ENCODE data around the gene RSAD1. TPM values are rescaled to one million over a fixed set of nuclear protein-coding genes. Genes with fewer than 3 reads are reported as not detected.

Gene RSAD1
- polyA plus RNA-seq, 1 of the 3 experiments (the other 2 are of a cell fraction): 44.7 TPM

DNA sequence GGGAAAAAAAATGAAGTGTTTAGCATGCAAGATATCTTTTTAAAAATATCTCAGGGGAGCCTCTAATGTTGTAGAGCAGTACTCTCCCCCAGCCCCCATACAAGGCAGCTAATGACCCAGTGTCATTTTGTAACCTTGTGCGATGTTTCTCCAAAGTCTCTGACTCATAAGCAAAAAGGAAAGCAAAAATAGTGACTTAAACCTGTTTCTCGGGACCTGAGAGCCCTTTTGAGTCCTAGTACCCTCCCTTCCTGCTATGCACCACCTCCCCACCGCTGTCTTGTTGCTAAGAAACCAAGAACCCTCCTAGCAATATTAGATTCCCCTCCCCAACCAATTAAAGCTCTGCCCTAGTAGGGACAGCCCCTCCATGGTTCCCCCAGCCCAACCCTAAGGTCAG is 32.4 kb downstream of the RSAD1 start:
- Histone ChIP-seq H3F3A (replicated peaks; ENCODE audit: insufficient read depth) (no peaks in the 10 kb centered on the region), H2AFZ (ENCODE audit: low read depth) (no peak overlapping the region), H3K9me2 (no peaks in the 10 kb centered on the region), H3K36me3 (replicated peaks in 1 of 2; ENCODE audit: control insufficient read depth in 1 of 2, insufficient read depth in 2 of 2, low read length in 1 of 2) (no peaks in the 10 kb centered on the region), H3K79me2 (ENCODE audit: insufficient read depth) (no peaks in the 10 kb centered on the region), H3K4me3 (ENCODE audit: low read depth in 2 of 2, low read length in 1 of 2) (no peak overlapping the region), H3K9ac (no peak overlapping the region), H3K4me2 (no peak overlapping the region), H3K4me1 (ENCODE audit: control insufficient read depth in 1 of 2, insufficient read depth in 2 of 2, low read depth in 1 of 2, low read length in 1 of 2) (peaks cover 0 to 14% of the 10 kb centered on the region in 2 experiments; a peak in 1 of 4 replicates), H3K9me3 (no peaks in the 10 kb centered on the region), H4K20me1 (ENCODE audit: insufficient read depth) (no peaks in the 10 kb centered on the region), H3K27ac (ENCODE audit: low read depth in 2 of 2, low read length in 1 of 2) (no peak overlapping the region), H3K27me3 (ENCODE audit: insufficient read depth) (no peaks in the 10 kb centered on the region)
- POLR2A ChIA-PET: no interaction called here
- CTCF ChIA-PET: interaction anchor here (1.0 to 1.9 kb wide), 7 partner anchors 10 to 116 kb away, joined by 3 to 12 read pairs (median 5); no protein-coding TSS in a partner anchor
- DNase-seq: no peak
- 74% methylated on average over 3 of the region's 3 CpGs for WGBS (ENCODE audit: low lambda C conversion rate)
- TF ChIP-seq, protein P1, sequence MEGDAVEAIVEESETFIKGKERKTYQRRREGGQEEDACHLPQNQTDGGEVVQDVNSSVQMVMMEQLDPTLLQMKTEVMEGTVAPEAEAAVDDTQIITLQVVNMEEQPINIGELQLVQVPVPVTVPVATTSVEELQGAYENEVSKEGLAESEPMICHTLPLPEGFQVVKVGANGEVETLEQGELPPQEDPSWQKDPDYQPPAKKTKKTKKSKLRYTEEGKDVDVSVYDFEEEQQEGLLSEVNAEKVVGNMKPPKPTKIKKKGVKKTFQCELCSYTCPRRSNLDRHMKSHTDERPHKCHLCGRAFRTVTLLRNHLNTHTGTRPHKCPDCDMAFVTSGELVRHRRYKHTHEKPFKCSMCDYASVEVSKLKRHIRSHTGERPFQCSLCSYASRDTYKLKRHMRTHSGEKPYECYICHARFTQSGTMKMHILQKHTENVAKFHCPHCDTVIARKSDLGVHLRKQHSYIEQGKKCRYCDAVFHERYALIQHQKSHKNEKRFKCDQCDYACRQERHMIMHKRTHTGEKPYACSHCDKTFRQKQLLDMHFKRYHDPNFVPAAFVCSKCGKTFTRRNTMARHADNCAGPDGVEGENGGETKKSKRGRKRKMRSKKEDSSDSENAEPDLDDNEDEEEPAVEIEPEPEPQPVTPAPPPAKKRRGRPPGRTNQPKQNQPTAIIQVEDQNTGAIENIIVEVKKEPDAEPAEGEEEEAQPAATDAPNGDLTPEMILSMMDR (IDR thresholded peaks at IDR 0.05): no peak
- TF ChIP-seq, protein P2, sequence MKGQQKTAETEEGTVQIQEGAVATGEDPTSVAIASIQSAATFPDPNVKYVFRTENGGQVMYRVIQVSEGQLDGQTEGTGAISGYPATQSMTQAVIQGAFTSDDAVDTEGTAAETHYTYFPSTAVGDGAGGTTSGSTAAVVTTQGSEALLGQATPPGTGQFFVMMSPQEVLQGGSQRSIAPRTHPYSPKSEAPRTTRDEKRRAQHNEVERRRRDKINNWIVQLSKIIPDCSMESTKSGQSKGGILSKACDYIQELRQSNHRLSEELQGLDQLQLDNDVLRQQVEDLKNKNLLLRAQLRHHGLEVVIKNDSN (IDR thresholded peaks at IDR 0.05; ENCODE audit: borderline replicate concordance, low read depth): no peak
- TF ChIP-seq CHD2 (IDR thresholded peaks at IDR 0.05; ENCODE audit: low read length, partially characterized antibody) (no peak), TCF12 (IDR thresholded peaks at IDR 0.05) (no peak), TAF1 (IDR thresholded peaks at IDR 0.05; ENCODE audit: borderline replicate concordance, low read depth, low read length) (no peak), FOXJ3 (CRISPR knock-in tag; IDR thresholded peaks at IDR 0.05) (no peak), ELF1 (IDR thresholded peaks at IDR 0.05) (no peak), EP300 (IDR thresholded peaks at IDR 0.05; ENCODE audit: borderline replicate concordance in 1 of 2, low read depth in 1 of 2, low read length in 1 of 2) (no peak)

DNA sequence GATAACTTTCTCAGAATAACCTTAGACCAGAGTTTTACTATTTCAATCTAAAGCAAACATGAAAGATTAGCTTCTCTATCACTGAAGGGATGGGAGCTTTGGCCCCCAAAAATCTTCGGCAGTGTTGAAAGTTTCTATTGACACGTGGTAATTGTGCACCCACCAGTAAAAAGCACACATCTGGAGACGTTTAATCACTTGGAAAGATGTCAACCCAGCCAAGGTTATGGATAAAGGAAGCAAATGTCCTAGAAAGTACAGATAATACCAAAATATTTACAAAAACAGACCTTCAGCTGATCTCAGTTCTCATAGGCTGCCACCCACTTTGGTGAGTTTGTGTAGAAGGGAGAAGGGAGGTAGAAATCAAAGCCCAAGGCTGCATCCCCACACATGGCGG is 34.8 kb downstream of the RSAD1 start:
- no peak overlapping the region for H2AFZ ChIP-seq (ENCODE audit: low read depth)
- no peaks in the 10 kb centered on the region for H3K9me2 ChIP-seq
- 72% methylated on average over 4 of the region's 4 CpGs for WGBS (ENCODE audit: low lambda C conversion rate)
- no peaks in the 10 kb centered on the region for H3K27me3 ChIP-seq (ENCODE audit: insufficient read depth)
- no peak overlapping the region for H3K4me2 ChIP-seq
- H4K20me1 ChIP-seq (ENCODE audit: insufficient read depth): no peaks in the 10 kb centered on the region
- no peaks in the 10 kb centered on the region for H3K36me3 ChIP-seq (replicated peaks in 1 of 2; ENCODE audit: control insufficient read depth in 1 of 2, insufficient read depth in 2 of 2, low read length in 1 of 2)
- H3K4me3 ChIP-seq (ENCODE audit: low read depth in 2 of 2, low read length in 1 of 2): no peak overlapping the region
- H3K9ac ChIP-seq: no peak overlapping the region
- H3F3A ChIP-seq (replicated peaks; ENCODE audit: insufficient read depth): no peaks in the 10 kb centered on the region
- POLR2A ChIA-PET: no interaction called here
- H3K4me1 ChIP-seq (ENCODE audit: control insufficient read depth in 1 of 2, insufficient read depth in 2 of 2, low read depth in 1 of 2, low read length in 1 of 2): peaks cover 0 to 10% of the 10 kb centered on the region in 2 experiments; a peak in 1 of 4 replicates
- no peaks in the 10 kb centered on the region for H3K9me3 ChIP-seq
- H3K79me2 ChIP-seq (ENCODE audit: insufficient read depth): no peaks in the 10 kb centered on the region
- H3K27ac ChIP-seq (ENCODE audit: low read depth in 2 of 2, low read length in 1 of 2): no peak overlapping the region
- CTCF ChIA-PET: no interaction called here
- DNase-seq: no peak
- TF ChIP-seq SMC3 (IDR thresholded peaks at IDR 0.05; ENCODE audit: low read depth, low read length) (no peak), YY1 (IDR thresholded peaks at IDR 0.05; ENCODE audit: low read depth) (no peak), POLR2AphosphoS5 (IDR thresholded peaks at IDR 0.05; ENCODE audit: low read depth, low read length) (no peak), FOXM1 (IDR thresholded peaks at IDR 0.05; ENCODE audit: low read depth) (no peak), FOSL2 (IDR thresholded peaks at IDR 0.05; ENCODE audit: borderline replicate concordance, low read depth) (no peak), JUND (IDR thresholded peaks at IDR 0.05) (no peak), GATA2 (CRISPR knock-in tag; IDR thresholded peaks at IDR 0.05) (no peak), EP300 (IDR thresholded peaks at IDR 0.05; ENCODE audit: borderline replicate concordance in 1 of 2, low read depth in 1 of 2, low read length in 1 of 2) (no peak), CHD2 (IDR thresholded peaks at IDR 0.05; ENCODE audit: low read length, partially characterized antibody) (no peak), EZH2phosphoT487 (IDR thresholded peaks at IDR 0.05; ENCODE audit: borderline replicate concordance, low read depth) (no peak), RAD21 (IDR thresholded peaks at IDR 0.05; ENCODE audit: low read length) (no peak), RFX5 (IDR thresholded peaks at IDR 0.05; ENCODE audit: low read length) (no peak), MEF2A (IDR thresholded peaks at IDR 0.05; ENCODE audit: borderline replicate concordance, low read depth) (no peak)
- TF ChIP-seq, protein P3, sequence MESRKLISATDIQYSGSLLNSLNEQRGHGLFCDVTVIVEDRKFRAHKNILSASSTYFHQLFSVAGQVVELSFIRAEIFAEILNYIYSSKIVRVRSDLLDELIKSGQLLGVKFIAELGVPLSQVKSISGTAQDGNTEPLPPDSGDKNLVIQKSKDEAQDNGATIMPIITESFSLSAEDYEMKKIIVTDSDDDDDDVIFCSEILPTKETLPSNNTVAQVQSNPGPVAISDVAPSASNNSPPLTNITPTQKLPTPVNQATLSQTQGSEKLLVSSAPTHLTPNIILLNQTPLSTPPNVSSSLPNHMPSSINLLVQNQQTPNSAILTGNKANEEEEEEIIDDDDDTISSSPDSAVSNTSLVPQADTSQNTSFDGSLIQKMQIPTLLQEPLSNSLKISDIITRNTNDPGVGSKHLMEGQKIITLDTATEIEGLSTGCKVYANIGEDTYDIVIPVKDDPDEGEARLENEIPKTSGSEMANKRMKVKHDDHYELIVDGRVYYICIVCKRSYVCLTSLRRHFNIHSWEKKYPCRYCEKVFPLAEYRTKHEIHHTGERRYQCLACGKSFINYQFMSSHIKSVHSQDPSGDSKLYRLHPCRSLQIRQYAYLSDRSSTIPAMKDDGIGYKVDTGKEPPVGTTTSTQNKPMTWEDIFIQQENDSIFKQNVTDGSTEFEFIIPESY (IDR thresholded peaks at IDR 0.05; ENCODE audit: borderline replicate concordance, low read depth): no peak
- TF ChIP-seq, protein P1 (IDR thresholded peaks at IDR 0.05): no peak
- TF ChIP-seq, protein P4, sequence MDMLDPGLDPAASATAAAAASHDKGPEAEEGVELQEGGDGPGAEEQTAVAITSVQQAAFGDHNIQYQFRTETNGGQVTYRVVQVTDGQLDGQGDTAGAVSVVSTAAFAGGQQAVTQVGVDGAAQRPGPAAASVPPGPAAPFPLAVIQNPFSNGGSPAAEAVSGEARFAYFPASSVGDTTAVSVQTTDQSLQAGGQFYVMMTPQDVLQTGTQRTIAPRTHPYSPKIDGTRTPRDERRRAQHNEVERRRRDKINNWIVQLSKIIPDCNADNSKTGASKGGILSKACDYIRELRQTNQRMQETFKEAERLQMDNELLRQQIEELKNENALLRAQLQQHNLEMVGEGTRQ (IDR thresholded peaks at IDR 0.05; ENCODE audit: borderline replicate concordance, low read depth, low read length): no peak

Data from SK-N-SH (cell line).